HuH-7.5 (cell line): ENCODE results near the gene GCSAML.
"Not testable (repeated sequence)": the region's sequence is repeated elsewhere in the genome, so short reads cannot be mapped to it uniquely, and the experiment has no call there.

ENCODE experiments used
- DNase-seq: peaks from one replicate; pipeline ENCODE4 v3.0.0; 2011; ENCODE audit warnings: low spot score

Gene GCSAML

GRCh38 chr1:247548769-247549182, at the start of gene GCSAML:
Gene GCSAML, plus strand, starts transcription at chr1:247549134. Its CDS starts 58 bp downstream, at chr1:247549192.
- no peak for DNase-seq

- DNase-seq, result no peak
Observed at GRCh38 chr1:247500865-247501264, 48.1 kb upstream of the GCSAML start.

GRCh38 chr1:247506831-247507230, 42.1 kb upstream of the GCSAML start:
- no peak for DNase-seq

- no peak for DNase-seq
Observed at GRCh38 chr1:247517795-247518612, 30.9 kb upstream of the GCSAML start.

GRCh38 chr1:247518613-247518891, 30.4 kb upstream of the GCSAML start:
- no peak for DNase-seq

GRCh38 chr1:247521886-247522285, 27.0 kb upstream of the GCSAML start:
- not testable (repeated sequence) for DNase-seq

GRCh38 chr1:247528812-247529474, 20.0 kb upstream of the GCSAML start:
- DNase-seq, result no peak

- no peak for DNase-seq
Observed at GRCh38 chr1:247529771-247530355, 19.1 kb upstream of the GCSAML start.

GRCh38 chr1:247530785-247531184, 18.1 kb upstream of the GCSAML start:
- no peak for DNase-seq

- DNase-seq, result no peak
Observed at GRCh38 chr1:247531937-247532336, 17.0 kb upstream of the GCSAML start.

GRCh38 chr1:247535402-247535801, 13.5 kb upstream of the GCSAML start:
- no peak for DNase-seq

GRCh38 chr1:247536340-247536739, 12.6 kb upstream of the GCSAML start, which contains the start of gene OR2C3:
Gene OR2C3, minus strand, starts transcription at chr1:247536440. Its CDS starts 3,929 bp downstream, at chr1:247532511.
- no peak for DNase-seq

- DNase-seq, result no peak
Observed at GRCh38 chr1:247538561-247538960, 10.4 kb upstream of the GCSAML start.

GRCh38 chr1:247539215-247539614, 9.7 kb upstream of the GCSAML start:
- DNase-seq, result no peak

- no peak for DNase-seq
Observed at GRCh38 chr1:247540581-247540980, 8.4 kb upstream of the GCSAML start.

- no peak for DNase-seq
Observed at GRCh38 chr1:247542811-247543210, 6.1 kb upstream of the GCSAML start.

- no peak for DNase-seq
Observed at GRCh38 chr1:247548092-247548491, 842 bp upstream of the GCSAML start.

- no peak for DNase-seq
Observed at GRCh38 chr1:247551721-247552120, 2.8 kb downstream of the GCSAML start.

GRCh38 chr1:247552231-247552630, 3.3 kb downstream of the GCSAML start:
- no peak for DNase-seq

- DNase-seq, result no peak
Observed at GRCh38 chr1:247557926-247558674, 9.2 kb downstream of the GCSAML start.

GRCh38 chr1:247561711-247562110, 12.8 kb downstream of the GCSAML start:
- no peak for DNase-seq

- DNase-seq, result no peak
Observed at GRCh38 chr1:247562198-247562597, 13.3 kb downstream of the GCSAML start.
